ENCODE measurements around the gene DGCR2. TPM values are rescaled to one million over a fixed set of nuclear protein-coding genes. Genes with fewer than 3 reads are reported as not detected.

DGCR2 gene
- total RNA-seq, 2 experiments from 2014 or later, result 31.9 to 35.5 TPM

- peaks cover 23% of the 10 kb centered on the region for H3K36me3 ChIP-seq (ENCODE audit: insufficient read depth, low read length)
- Mint-ChIP-seq H3K4me3 (no peak overlapping the region), H3K4me1 (ENCODE audit: low read depth) (peaks cover 29% of the 10 kb centered on the region), H3K36me3 (ENCODE audit: low read depth) (peaks cover 44% of the 10 kb centered on the region), H3K27ac (peak overlapping the region; percentile 45), H3K27me3 (no peaks in the 10 kb centered on the region), H3K9me3 (no peaks in the 10 kb centered on the region)
- H3K9me3 ChIP-seq (ENCODE audit: control insufficient read depth in 1 of 2, insufficient read depth in 1 of 2, low read length in 2 of 2), result peaks cover 0 to 4% of the 10 kb centered on the region in 2 experiments
- H3K4me1 ChIP-seq (ENCODE audit: insufficient read depth, low read length), result peaks cover 16% of the 10 kb centered on the region
- no peak overlapping the region for H3K27ac ChIP-seq (ENCODE audit: low read depth in 1 of 2, low read length in 2 of 2)
- ATAC-seq (ENCODE audit: poor library complexity) (no peak), DNase-seq (no peak)
- no peak for TF ChIP-seq CTCF (IDR thresholded peaks at IDR 0.05)
- intact Hi-C loops (cut with DNase I, micrococcal nuclease), result no loop called here
- ChIA-PET CTCF (no interaction called here), POLR2A (no interaction called here)
- no peaks in the 10 kb centered on the region for H3K27me3 ChIP-seq (ENCODE audit: control insufficient read depth in 1 of 2, insufficient read depth in 2 of 2, low read length in 2 of 2)
- H3K4me3 ChIP-seq (ENCODE audit: low read length), result no peak overlapping the region
Observed at GRCh38 chr22:19096555-19096954, 25.7 kb downstream of the DGCR2 start.

DNA sequence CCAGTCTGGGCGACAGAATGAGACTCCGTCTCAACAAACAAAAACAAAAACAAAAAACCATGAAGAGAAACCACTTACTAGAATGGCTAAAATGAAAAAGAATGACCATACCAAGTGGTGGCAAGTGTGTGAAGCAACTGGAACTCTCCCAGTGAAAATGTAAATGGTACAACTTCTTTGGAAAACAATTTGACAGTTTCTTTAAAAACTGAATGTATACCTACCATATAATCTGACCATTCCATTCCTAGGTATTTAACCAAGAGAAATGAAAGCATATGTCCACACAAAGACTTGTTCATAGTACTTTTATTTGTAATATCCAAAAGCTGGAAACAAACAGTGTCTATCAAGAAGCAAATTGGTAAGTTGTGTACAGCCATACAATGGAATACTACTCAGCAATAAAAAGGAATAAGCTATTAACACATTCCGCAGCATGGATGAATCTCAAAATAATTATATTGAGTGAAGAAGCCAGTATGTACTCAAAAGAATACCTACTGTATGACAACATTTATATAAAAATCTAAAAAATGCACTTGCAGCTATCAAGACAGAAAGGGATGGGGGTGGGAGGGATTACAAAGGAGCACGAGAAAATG lies 27.7 kb downstream of the DGCR2 start:
- peaks cover 37% of the 10 kb centered on the region for H3K36me3 Mint-ChIP-seq (ENCODE audit: low read depth)
- ATAC-seq (ENCODE audit: poor library complexity) (no peak), DNase-seq (no peak)
- H3K4me1 ChIP-seq (ENCODE audit: insufficient read depth, low read length), result peaks cover 12% of the 10 kb centered on the region
- H3K4me3 Mint-ChIP-seq, result no peak overlapping the region
- no peak overlapping the region for H3K27ac ChIP-seq (ENCODE audit: low read depth in 1 of 2, low read length in 2 of 2)
- intact Hi-C loops (cut with DNase I, micrococcal nuclease), result no loop called here
- H3K27me3 ChIP-seq (ENCODE audit: control insufficient read depth in 1 of 2, insufficient read depth in 2 of 2, low read length in 2 of 2), result no peaks in the 10 kb centered on the region
- peaks cover 0 to 4% of the 10 kb centered on the region in 2 experiments for H3K9me3 ChIP-seq (ENCODE audit: control insufficient read depth in 1 of 2, insufficient read depth in 1 of 2, low read length in 2 of 2)
- H3K4me3 ChIP-seq (ENCODE audit: low read length), result no peak overlapping the region
- no peaks in the 10 kb centered on the region for H3K9me3 Mint-ChIP-seq
- peaks cover 23% of the 10 kb centered on the region for H3K36me3 ChIP-seq (ENCODE audit: insufficient read depth, low read length)
- ChIA-PET CTCF (no interaction called here), POLR2A (no interaction called here)
- no peak overlapping the region for H3K27ac Mint-ChIP-seq
- peaks cover 27% of the 10 kb centered on the region for H3K4me1 Mint-ChIP-seq (ENCODE audit: low read depth)
- no peak for TF ChIP-seq CTCF (IDR thresholded peaks at IDR 0.05)
- no peaks in the 10 kb centered on the region for H3K27me3 Mint-ChIP-seq

- H3K27ac Mint-ChIP-seq, result peak overlapping the region; percentile 19
- Histone ChIP-seq H3K36me3 (ENCODE audit: insufficient read depth, low read length) (peaks cover 27% of the 10 kb centered on the region), H3K4me3 (ENCODE audit: low read length) (no peak overlapping the region), H3K4me1 (ENCODE audit: insufficient read depth, low read length) (peaks cover 4% of the 10 kb centered on the region), H3K9me3 (ENCODE audit: control insufficient read depth in 1 of 2, insufficient read depth in 1 of 2, low read length in 2 of 2) (peaks cover 0 to 4% of the 10 kb centered on the region in 2 experiments), H3K27me3 (ENCODE audit: control insufficient read depth in 1 of 2, insufficient read depth in 2 of 2, low read length in 2 of 2) (no peaks in the 10 kb centered on the region), H3K27ac (ENCODE audit: low read depth in 1 of 2, low read length in 2 of 2) (no peak overlapping the region)
- CTCF ChIA-PET, result interaction anchor here (0.8 kb wide), 1 partner anchor 16 kb away, joined by 4 read pairs; no protein-coding TSS in a partner anchor
- no peak overlapping the region for H3K4me3 Mint-ChIP-seq
- H3K27me3 Mint-ChIP-seq, result no peaks in the 10 kb centered on the region
- intact Hi-C loops (cut with DNase I, micrococcal nuclease), result loop anchor here in 1 of 2 experiments (2.0 kb wide), 1 partner anchor 16 kb away; no protein-coding TSS in a partner anchor
- no peaks in the 10 kb centered on the region for H3K9me3 Mint-ChIP-seq
- POLR2A ChIA-PET, result no interaction called here
- peaks cover 20% of the 10 kb centered on the region for H3K4me1 Mint-ChIP-seq (ENCODE audit: low read depth)
- H3K36me3 Mint-ChIP-seq (ENCODE audit: low read depth), result peaks cover 42% of the 10 kb centered on the region
- TF ChIP-seq CTCF (IDR thresholded peaks at IDR 0.05), result no peak
- DNase-seq (no peak), ATAC-seq (ENCODE audit: poor library complexity) (no peak)
Observed at GRCh38 chr22:19092725-19093124, 29.5 kb downstream of the DGCR2 start.
